Bone marrow (tissue), 2 donors: ENCODE results near the gene GNAT2.

Source experiments
- DNase-seq, 2 donors: peaks; one replicate each; lab custom pipeline; 2025; lab: John Stamatoyannopoulos, UW

Gene GNAT2

GRCh38 chr1:109610609-109611307 is 8.7 kb downstream of the GNAT2 start:
- no peak for DNase-seq

- no peak for DNase-seq
Measured at GRCh38 chr1:109609881-109610280, 9.5 kb downstream of the GNAT2 start.

GRCh38 chr1:109605381-109605780 is 14.0 kb downstream of the GNAT2 start:
- no peak for DNase-seq

- DNase-seq = no peak
Measured at GRCh38 chr1:109603229-109603628, 16.2 kb downstream of the GNAT2 start.

GRCh38 chr1:109598655-109599054 is 20.8 kb downstream of the GNAT2 start:
- DNase-seq = no peak

- no peak for DNase-seq
Measured at GRCh38 chr1:109598156-109598555, 21.3 kb downstream of the GNAT2 start.

- DNase-seq = no peak
Measured at GRCh38 chr1:109595531-109595930, 23.9 kb downstream of the GNAT2 start.

GRCh38 chr1:109592916-109593315 is 26.5 kb downstream of the GNAT2 start:
- no peak for DNase-seq

GRCh38 chr1:109589679-109590078 is 29.7 kb downstream of the GNAT2 start:
- DNase-seq = no peak

- DNase-seq = no peak
Measured at GRCh38 chr1:109589177-109589576, 30.2 kb downstream of the GNAT2 start.

- no peak for DNase-seq
Measured at GRCh38 chr1:109586055-109586454, 33.4 kb downstream of the GNAT2 start.

- DNase-seq = no peak
Measured at GRCh38 chr1:109584766-109585165, 34.6 kb downstream of the GNAT2 start.

GRCh38 chr1:109582021-109582420 is 37.4 kb downstream of the GNAT2 start:
- DNase-seq = no peak

GRCh38 chr1:109579491-109579890 is 39.9 kb downstream of the GNAT2 start:
- DNase-seq = no peak

GRCh38 chr1:109578947-109579443 is 40.4 kb downstream of the GNAT2 start:
- DNase-seq = no peak

- no peak for DNase-seq
Measured at GRCh38 chr1:109573785-109574184, 45.6 kb downstream of the GNAT2 start.

GRCh38 chr1:109570414-109570813 is 49.0 kb downstream of the GNAT2 start:
- DNase-seq = no peak

GRCh38 chr1:109569323-109569722 is 50.1 kb downstream of the GNAT2 start:
- DNase-seq = no peak

- no peak for DNase-seq
Measured at GRCh38 chr1:109567877-109568672, 51.3 kb downstream of the GNAT2 start.

- no peak for DNase-seq
Measured at GRCh38 chr1:109566982-109567381, 52.4 kb downstream of the GNAT2 start.

- DNase-seq = no peak
Measured at GRCh38 chr1:109565241-109565640, 54.2 kb downstream of the GNAT2 start.

GRCh38 chr1:109564194-109564878 is 55.1 kb downstream of the GNAT2 start:
- no peak for DNase-seq

- no peak for DNase-seq
Measured at GRCh38 chr1:109559995-109560394, 59.4 kb downstream of the GNAT2 start.
